ENCODE measurements around the gene ZMYND10. TPM values are rescaled to one million over a fixed set of nuclear protein-coding genes. Genes with fewer than 3 reads are reported as not detected.

The ZMYND10 gene
- total RNA-seq, 1 donor: 2.9 TPM

DNA sequence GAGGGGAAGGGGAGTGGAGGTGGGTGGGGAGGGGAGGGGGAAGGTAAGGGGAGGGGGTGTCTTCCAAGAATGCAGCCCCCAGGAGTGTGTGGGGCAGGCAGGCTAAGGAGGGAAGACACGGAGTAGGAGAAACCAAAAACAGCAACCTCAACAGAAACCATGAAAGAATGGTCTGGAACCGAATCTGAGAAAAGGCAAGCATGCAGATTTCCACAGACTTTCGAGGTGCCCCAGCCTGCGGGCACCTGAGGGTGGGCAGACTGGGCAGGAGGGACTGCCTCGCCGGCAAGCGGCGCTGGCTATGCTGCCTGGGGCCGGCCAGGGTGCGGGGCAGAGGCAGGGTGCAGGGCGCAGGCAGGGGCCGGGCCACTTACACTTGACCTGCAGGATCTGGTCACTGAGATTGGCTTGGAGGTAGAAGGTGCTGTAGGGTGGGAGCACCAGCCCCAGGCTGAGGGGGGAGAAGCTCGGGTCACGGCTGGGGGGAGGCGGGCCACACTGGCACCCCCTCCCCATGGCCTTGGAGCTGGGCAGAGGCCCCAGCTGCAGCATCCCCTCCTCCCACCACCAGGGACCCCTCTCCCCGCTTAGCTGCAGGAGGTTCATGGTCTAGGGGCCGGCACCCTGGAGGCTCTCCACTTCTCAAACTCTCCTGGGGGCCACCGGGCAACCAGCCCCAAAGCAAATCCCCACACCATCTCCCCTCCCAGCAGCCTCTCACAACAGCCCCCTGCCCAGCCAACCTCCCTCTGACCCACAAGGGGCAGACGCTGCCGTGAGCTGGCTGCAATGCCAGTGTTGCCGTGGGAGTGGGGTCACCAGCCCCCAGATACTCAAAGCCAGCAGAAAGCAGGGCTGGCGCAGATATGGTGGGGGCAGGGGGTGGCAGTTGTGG, 29.1 kb upstream of the ZMYND10 start:
- Histone ChIP-seq H2AFZ (ENCODE audit: low read length) (no peak overlapping the region), H3K4me2 (ENCODE audit: insufficient read depth, low read length) (no peak overlapping the region), H3K36me3 (ENCODE audit: insufficient read depth, low read length) (no peaks in the 10 kb centered on the region), H3K27me3 (ENCODE audit: insufficient read depth, low read length) (no peaks in the 10 kb centered on the region), H3K9me3 (ENCODE audit: low read depth, low read length) (no peaks in the 10 kb centered on the region), H4K20me1 (ENCODE audit: insufficient read depth, low read length) (no peaks in the 10 kb centered on the region), H3K27ac (ENCODE audit: low read depth, low read length) (no peak overlapping the region), H3K4me1 (ENCODE audit: insufficient read depth, low read length) (no peaks in the 10 kb centered on the region), H3K4me3 (ENCODE audit: insufficient read depth, low read length) (no peak overlapping the region), H3K79me2 (ENCODE audit: insufficient read depth, low read length) (no peaks in the 10 kb centered on the region)
- no peak for DNase-seq (ENCODE audit: insufficient read length, low spot score, missing footprints)
- TF ChIP-seq, protein P1, sequence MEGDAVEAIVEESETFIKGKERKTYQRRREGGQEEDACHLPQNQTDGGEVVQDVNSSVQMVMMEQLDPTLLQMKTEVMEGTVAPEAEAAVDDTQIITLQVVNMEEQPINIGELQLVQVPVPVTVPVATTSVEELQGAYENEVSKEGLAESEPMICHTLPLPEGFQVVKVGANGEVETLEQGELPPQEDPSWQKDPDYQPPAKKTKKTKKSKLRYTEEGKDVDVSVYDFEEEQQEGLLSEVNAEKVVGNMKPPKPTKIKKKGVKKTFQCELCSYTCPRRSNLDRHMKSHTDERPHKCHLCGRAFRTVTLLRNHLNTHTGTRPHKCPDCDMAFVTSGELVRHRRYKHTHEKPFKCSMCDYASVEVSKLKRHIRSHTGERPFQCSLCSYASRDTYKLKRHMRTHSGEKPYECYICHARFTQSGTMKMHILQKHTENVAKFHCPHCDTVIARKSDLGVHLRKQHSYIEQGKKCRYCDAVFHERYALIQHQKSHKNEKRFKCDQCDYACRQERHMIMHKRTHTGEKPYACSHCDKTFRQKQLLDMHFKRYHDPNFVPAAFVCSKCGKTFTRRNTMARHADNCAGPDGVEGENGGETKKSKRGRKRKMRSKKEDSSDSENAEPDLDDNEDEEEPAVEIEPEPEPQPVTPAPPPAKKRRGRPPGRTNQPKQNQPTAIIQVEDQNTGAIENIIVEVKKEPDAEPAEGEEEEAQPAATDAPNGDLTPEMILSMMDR (IDR thresholded peaks at IDR 0.05; ENCODE audit: extremely low read depth, low read depth, low read length): no peak

- Histone ChIP-seq H3K9me3 (ENCODE audit: low read depth, low read length) (no peaks in the 10 kb centered on the region), H3K4me3 (ENCODE audit: insufficient read depth, low read length) (no peak overlapping the region), H3K36me3 (ENCODE audit: insufficient read depth, low read length) (no peaks in the 10 kb centered on the region), H2AFZ (ENCODE audit: low read length) (no peak overlapping the region), H3K27ac (ENCODE audit: low read depth, low read length) (no peak overlapping the region), H3K27me3 (ENCODE audit: insufficient read depth, low read length) (no peaks in the 10 kb centered on the region), H3K4me1 (ENCODE audit: insufficient read depth, low read length) (no peaks in the 10 kb centered on the region), H3K4me2 (ENCODE audit: insufficient read depth, low read length) (no peak overlapping the region), H3K79me2 (ENCODE audit: insufficient read depth, low read length) (no peaks in the 10 kb centered on the region), H4K20me1 (ENCODE audit: insufficient read depth, low read length) (no peaks in the 10 kb centered on the region)
- DNase-seq (ENCODE audit: insufficient read length, low spot score, missing footprints): no peak
- TF ChIP-seq, protein P1 (IDR thresholded peaks at IDR 0.05; ENCODE audit: extremely low read depth, low read depth, low read length): no peak
Measured at GRCh38 chr3:50373146-50374051, 27.9 kb upstream of the ZMYND10 start.

GRCh38 chr3:50372349-50372748, 26.8 kb upstream of the ZMYND10 start:
- no peaks in the 10 kb centered on the region for H3K36me3 ChIP-seq (ENCODE audit: insufficient read depth, low read length)
- H3K4me1 ChIP-seq (ENCODE audit: insufficient read depth, low read length): no peaks in the 10 kb centered on the region
- TF ChIP-seq, protein P1 (IDR thresholded peaks at IDR 0.05; ENCODE audit: extremely low read depth, low read depth, low read length): no peak
- H4K20me1 ChIP-seq (ENCODE audit: insufficient read depth, low read length): no peaks in the 10 kb centered on the region
- H3K27ac ChIP-seq (ENCODE audit: low read depth, low read length): no peak overlapping the region
- H2AFZ ChIP-seq (ENCODE audit: low read length): no peak overlapping the region
- no peak overlapping the region for H3K4me3 ChIP-seq (ENCODE audit: insufficient read depth, low read length)
- no peak overlapping the region for H3K4me2 ChIP-seq (ENCODE audit: insufficient read depth, low read length)
- no peaks in the 10 kb centered on the region for H3K9me3 ChIP-seq (ENCODE audit: low read depth, low read length)
- H3K27me3 ChIP-seq (ENCODE audit: insufficient read depth, low read length): no peaks in the 10 kb centered on the region
- no peak for DNase-seq (ENCODE audit: insufficient read length, low spot score, missing footprints)
- no peaks in the 10 kb centered on the region for H3K79me2 ChIP-seq (ENCODE audit: insufficient read depth, low read length)
